HG03139 (cell line): ENCODE results near the gene SRXN1.
"Not testable (repeated sequence)": the region's sequence is repeated elsewhere in the genome, so short reads cannot be mapped to it uniquely, and the experiment has no call there.

Source experiments
- ATAC-seq: cut with Tn5 transposase; IDR thresholded peaks from one replicate; pipeline ENCODE4 v1.9.1; 2021; ENCODE audit not compliant: unreplicated experiment

SRXN1 gene

DNA sequence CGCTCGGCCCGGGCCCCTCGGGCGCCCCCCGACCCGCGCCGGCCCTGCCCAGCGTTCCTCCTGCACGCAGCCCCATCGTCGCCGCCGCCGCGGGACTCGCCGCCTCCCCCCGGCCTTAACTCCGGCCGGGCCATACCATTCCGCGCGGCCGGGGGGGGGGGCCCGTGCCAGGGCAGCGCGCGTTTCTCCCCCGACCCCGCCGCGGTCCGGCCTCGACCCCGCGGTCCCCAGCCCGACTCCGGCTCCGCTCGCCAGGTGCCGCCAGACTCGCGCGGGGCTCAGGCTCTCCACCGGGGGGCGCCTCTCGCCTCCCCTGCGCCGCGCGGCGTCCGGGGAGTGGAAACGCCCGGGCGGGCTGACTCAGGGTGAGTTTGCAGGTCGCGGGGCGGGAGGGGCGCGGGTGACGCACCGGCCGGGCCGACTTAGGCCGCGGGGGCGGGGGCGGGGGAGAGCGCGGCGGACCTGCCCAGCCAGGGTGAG lies at the start of gene SRXN1:
Gene SRXN1 (minus strand): TSS at position 91 of the 480 bp plus-strand sequence. CDS start 15 bp downstream, at position 76.
- ATAC-seq = peak; percentile 77

DNA sequence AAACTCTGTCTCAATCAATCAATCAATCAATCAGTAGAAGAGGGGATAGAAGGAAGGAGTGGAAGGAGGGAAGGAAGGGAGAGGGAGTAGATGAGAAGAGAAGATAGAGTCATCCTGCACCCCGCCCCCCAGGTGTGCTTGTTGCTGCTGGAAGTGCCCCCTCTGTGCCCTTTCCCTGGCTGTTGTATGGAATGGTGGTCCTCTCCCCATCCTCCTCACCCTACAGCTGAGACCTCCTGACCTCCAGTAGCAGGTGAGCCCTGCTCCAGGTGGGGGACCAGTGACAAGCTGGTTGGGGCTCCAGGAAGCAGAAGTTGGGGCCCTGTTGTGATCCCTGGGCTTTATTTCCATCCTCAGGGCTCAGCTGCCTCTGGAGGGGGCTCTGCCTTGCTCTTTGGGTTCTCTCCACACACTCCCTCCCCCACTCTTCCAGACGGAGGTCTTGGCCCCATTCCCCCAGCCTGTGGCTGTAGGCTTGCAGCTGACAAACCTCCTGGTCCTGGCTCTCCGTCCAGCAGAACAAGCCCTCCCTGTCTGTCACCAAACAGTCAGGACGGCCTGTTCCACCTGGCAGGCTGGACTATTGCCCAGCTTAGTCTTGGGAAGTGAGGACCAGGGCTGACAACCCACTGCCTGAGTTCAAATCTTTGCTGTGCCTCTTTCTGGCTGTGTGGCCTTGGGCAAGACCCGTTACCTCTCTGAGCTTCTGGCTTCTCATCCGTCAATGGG lies 48.6 kb upstream of the SRXN1 start:
- ATAC-seq = no peak

DNA sequence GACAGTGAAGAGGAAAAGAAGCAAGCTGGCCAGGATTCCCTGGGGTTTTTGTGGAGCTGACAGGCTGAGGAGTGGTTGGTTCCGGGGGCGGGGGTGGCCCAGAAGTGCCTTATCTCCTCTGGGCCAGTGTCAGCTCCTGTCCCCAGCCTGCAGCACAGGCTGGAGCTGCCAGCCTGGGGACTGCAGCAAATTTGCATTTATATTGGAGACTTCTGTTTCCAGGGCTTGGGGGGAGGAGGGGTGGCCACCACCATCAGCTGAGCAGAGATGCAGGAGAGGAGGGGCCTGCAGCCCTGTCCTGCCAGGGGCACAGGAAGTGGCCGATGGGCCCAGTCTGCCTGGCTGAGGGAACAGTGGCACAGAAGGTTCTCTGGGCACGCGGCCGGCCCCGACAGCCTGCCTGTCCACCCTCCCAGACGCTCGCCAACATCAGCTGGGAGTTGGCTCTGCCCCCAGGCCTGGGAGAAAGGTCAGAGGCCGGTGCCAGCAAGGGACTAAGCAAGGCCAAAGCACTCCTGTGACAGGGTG lies 46.9 kb upstream of the SRXN1 start:
- no peak for ATAC-seq

DNA sequence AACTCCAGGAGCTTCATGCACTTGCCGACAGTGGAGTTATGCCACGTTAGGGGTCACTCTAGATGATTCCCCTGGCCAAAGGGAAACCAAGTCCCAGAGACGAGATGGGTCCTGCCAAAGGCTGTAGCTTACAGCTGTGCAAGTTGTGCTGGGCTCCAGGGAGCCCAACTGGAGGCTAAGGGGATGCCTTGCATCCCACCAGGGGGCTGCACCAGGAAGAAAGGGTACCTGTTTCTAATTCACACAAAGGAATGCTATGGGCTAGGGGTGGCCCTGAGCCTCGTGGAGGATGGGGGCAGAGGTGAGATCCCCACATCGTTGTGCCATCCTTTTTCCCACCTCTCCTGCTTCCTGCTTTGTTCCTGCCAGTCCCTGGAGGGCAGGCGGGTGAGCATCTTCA lies 46.3 kb upstream of the SRXN1 start:
- no peak for ATAC-seq

DNA sequence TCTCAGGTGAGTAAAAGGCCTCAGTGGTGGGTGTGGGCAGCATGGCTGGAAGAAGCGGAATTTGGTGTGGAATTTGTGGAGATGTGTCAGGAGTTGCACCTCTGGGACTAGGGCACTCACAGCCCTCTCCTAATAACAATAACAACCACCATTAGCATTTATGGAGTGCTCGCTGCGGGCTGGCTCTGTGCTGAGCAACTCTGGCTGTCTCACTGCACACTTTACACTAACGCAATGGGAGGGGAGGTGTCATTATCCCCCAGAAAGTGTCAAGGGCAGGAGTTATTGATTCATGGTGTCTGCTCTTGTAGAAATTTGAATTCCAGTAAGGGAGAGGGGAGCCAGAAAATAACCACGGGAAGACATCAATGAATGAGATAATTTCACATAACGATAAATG lies 45.3 kb upstream of the SRXN1 start:
- no peak for ATAC-seq

DNA sequence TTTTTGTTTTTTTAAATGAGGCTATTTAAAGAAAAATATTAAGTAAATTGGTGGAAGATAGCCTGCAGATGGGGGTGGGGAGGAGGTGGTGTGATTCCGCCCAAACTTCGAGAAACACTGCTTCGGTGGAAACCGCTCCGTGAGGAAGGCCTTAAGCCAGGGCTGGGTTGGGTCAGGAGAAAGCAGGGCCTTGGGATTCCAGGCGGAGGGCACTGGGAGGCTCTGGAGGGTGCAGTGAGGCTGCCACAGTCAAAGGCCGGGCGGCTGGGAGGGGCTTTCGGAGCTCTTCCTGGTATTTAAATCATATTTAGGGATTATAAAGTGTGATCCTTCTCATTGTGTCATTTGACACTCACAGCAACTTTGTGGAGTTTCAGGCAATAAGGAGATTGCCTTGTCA lies 44.8 kb upstream of the SRXN1 start:
- no peak for ATAC-seq

DNA sequence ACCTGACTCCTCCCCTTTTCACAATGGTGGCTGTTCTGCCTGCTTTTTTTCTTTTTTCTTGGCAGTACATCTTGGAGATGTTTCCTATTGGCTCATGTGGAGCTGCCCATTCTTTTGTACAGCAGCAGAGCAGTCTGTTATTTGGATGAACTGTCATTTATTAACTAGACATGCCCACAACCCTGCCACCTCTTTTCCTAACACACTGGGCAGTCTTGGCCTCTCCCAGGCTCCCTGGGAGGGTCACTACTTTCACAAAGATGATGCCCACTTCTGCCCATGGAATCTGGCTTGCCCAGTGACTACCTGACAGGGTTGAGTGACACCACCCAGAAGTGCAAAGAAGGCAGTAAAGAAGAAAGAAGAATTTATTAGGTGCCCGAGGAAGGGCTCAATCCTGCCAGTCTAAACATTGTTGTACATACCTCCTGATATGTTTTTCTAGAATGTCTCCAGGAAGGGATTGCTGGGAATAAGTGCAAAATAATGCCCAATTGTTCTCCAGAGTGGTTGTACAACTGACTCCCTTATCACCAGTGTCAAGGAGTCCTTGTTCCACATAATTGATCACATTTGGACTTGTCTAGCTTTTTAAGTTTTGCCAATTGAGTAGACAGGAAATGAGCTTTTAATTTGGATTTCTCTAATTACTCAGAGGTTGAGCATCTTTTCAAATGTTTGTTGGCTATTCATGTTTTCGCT lies 42.3 kb upstream of the SRXN1 start:
- no peak for ATAC-seq

DNA sequence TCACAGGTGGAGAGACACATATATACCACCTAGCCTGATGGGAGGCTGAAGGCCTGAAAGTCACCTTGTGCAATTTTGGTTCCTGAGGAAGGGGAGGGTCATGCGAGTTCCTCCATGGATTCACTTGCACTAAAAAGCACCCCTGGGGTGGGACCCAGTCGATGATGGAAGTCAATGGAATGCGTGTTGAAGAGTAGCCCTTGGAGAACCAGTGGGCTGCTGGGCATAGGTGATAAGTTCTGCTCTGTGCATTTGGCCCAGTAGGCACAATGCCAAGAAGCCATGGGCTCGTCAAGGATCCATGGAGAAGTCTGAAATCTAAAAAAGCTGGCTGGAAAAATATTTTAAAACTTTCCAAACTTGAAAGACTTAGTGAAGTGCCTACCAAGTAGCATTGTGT lies 41.5 kb upstream of the SRXN1 start:
- no peak for ATAC-seq

DNA sequence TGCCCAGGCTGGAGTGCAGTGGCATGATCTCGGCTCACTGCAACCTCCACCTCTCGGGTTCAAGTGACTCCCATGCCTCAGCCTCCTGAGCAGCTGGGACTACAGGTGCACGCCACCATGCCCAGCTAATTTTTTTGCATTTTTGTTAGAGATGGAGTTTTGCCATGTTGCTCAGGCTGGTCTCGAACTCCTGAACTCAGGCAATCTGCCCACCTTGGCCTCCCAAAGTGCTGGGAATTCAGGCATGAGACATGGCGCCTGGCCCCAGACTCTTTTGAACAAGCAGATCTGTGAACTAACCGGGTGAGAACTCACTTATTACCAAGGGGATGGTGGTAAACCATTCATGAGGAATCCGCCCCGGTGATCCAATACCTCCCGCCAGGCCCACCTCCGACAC lies 40.8 kb upstream of the SRXN1 start:
- not testable (repeated sequence) for ATAC-seq

DNA sequence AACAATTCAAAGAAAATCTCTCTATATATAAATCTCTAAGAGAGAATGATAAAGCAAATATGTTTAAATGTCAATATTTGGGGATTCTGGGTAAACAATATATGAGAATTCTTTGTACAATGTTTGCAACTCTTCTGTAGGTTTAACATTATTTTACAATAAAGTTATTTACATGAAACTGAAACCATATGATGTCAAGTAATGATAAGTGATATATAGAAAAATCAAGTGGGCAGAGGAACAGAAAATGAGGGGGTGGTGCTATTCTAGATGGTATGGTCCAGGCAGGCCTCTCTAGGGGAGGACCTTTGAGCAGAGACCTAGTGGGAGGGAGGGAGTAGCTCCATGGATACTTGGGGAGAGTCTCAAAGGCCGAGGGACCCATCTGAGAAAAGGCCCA lies 39.0 kb upstream of the SRXN1 start:
- ATAC-seq = no peak

DNA sequence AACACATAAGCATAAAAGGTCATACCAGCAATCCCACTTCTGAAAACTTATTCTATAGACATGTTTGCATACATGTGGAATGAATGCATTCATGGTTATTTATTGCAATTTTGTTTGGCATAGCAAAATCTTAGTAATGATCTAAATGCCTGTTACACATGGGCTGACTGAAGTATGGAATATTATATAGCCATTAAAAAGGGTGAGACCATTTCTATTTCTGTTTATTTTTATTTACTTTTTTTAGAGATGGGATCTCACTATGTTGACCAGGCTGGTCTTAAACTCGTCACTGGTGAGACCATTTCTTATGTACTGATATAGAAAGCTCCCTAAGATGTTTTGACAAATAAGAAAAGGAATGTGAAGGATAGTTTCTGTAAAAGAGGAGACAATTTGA lies 36.9 kb upstream of the SRXN1 start:
- no peak for ATAC-seq

DNA sequence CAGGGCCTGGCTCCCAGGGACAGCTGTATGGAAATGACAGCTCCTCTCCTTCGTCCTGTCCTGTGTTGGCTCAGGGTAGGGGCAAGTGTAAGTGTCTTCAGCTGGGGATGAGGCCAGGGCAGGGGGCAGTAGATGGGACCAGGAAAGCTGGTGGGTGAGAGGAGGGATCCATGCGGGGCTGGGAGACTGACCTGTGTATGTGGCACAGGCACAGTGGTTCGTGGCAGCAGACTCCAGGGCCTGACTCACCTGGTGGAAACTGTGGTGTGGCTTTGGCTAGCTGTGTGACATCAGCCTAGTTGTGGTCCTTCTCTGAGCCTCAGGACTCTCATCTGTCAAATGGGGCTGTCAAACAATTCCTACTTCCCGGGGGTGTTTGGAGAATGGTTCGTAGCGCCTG lies 36.3 kb upstream of the SRXN1 start:
- ATAC-seq = no peak

DNA sequence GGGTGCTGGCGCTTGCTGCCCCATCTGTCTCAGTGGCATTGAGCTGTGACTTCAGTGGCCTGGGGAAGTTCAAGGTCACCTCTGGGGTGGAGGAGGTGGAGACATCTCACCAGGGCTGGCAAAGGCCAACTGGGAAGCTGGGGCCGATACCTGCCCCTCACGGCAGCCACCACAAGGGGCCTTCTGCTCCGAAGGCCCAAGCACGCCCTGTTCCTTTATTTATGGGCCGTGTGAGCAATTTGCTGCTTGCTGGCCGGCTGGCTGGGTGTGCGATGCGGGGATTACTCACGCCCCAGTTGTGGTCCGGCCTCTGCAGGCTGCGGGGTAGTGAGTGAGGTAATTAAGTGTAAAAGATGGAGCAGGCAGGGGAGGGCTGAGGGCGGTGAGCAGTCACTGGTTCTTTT lies 35.8 kb upstream of the SRXN1 start:
- ATAC-seq = no peak

DNA sequence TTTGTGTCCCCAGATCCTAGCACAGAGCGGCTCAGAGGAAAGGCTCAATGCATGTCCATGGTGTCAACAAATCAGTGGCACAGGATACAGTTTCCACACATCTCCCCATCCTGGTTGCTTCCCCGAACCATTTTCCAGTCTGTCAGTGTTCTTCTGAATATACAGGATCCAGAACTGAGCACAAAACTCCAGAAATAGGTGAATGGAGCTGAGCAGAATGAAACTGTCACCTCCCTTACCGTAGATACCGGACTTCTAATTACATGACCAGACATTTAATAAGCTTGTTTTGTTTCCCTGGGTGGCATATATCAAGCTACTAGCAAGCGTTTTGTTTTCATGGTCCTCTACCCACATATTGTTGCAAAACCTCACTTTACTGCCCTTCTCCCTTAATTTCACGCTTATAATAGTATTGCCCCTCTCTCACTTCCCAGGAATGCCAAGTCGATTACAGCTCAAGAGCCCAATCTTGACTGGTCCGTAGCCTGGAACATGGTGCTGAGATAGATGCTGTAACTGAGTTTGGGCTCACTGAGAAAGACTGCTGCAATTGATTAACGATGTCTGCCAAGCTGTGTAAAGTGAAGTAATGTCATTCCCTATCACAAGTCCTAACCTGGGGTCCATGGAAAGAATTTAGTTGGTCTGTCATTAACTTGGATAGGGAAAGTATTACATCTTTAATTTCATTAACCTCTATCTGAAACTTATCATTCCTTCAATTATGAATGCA lies 34.6 kb upstream of the SRXN1 start:
- ATAC-seq = no peak

DNA sequence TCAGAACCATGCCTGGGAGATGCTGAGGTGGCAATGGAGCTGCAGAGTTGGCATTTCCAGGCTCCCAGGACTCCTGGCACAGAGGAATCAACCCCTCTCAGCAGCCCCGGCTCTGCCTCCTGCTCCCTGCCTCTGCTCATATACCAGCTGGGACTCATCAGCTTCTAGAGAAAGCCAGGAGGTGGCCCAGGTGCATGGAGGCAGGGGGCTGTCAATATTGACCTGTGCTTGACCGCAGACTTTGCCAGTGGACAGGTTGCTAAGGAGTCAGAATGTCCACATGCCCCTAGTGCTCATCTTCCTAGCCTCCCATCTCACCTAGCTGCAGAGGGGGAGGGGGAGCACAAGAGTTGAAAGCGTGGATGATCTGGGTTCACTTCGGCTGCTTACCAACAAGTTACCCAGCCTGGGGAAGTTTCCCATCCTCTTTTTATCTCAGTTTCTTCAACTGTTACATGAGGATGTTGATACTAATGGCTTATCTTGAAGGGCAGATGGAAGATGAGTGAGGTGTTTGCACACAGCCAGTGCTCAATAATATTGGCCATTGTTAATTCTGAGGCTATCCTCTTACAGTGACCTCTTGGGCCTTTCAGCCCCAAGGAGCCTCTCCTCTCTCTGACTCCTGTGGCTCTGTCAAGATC lies 31.8 kb upstream of the SRXN1 start:
- no peak for ATAC-seq

DNA sequence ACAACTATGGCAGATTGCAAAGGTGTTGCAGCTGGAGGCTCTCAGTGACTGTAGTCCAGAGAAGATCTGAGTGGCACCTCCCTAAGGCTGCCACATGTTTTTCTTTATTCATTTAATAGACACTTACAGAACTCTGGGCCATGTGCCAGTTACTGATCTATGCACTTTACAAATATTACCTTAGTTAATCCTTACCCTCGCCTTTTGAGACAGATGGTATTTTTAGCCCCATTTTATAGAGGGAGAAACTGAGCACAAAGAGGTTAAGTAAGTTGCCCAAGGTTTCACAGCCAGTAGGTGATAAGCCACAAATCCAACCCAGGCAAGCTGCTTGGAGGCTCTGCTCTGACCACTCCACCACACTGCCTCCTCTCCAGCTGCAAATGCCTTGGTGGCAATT lies 29.1 kb upstream of the SRXN1 start:
- ATAC-seq = no peak

DNA sequence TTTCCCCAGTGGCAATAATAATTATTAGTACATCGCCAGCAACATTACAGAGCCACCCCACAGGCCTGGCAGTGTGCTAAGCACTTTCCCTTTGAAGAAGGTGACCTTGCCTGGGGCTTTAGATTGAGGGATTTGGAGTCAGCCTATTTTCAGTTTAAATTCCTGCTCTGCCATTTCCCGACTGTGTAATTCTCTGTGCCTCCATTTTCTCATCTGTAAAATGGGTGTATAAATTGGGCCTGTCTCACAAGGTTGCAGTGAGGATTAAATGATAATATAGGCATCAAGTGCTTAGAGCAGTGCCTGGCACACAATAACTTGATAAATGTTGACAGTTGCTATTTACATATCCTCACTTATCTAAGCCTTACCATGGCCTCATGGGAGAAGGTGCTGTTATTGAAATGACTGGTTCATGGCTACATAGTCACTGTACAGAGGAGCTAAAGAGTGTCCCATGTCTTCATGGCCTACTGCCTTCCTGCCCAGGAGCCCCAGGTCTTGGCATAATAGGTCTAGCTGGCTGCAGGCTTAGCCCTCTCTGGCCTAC lies 27.7 kb upstream of the SRXN1 start:
- ATAC-seq = no peak

DNA sequence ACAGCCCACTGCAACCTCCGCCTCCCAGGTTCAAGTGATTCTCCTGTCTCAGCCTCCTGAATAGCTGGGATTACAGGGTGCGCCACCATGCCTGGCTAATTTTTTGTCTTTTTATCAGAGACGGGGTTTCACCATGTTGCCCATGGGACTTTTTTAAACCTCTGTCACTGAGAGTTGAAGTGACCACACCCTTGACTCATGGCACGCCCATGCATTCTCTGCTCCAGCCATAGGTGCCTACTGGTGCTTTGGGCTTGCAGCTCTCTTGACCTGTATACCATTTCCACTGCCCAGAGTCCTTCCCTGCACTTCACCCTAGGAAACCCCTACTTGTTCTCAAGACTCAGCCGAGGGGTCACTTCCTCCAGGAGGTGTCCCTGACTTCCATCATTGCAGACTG lies 25.0 kb upstream of the SRXN1 start:
- ATAC-seq = no peak

DNA sequence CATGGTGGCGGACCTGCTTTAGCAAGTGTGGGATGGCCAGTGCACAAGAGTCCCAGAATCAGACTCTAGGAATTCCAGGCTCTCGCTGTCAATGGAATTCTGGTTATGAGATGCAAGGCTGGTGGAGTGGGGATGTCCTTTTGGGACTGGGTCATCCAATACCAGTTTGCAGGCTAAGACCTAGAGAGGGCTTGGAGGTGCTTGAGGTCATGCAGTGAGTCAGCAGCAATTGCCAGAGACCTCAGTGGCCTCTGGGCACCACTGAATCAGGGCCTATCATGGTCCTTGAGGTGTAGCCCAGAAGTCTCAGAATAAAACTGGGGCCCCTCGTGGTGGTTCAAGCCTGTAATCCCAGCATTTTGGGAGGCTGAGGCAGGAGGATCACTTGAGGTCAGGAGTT lies 24.0 kb upstream of the SRXN1 start:
- ATAC-seq = no peak

DNA sequence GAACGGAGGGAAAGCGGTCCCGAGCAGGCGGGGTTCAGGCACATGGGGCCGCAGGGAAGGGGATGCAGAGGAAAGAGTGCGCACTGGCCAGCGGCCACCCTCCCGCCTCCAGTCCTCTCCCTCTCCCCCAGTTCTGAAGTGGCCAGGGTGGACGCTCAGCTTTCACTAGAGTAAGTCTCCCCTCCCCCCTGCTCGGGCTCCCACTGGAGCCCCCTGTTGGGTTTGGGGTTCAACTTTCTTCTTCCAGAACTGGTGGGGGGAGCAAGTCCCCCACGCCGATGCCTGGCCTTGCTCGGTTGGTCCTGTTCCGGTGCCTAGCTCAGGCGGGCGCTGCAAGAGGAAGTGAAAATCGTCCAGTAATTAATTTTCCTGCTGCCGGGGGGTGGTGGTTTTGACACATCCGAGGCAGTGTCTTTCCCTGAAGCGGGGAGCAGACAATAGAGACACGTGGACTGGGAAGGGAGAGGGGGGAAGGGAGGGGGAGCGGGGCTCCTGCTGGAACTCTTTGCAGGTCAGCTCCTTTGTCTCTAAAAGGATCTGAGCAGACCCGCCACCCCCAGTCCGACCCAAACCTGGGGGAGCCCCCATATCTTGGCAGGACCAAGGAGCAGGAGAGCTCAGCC lies 23.4 kb upstream of the SRXN1 start:
- ATAC-seq = no peak
